GM23338 (cell line): Measurements from ENCODE around the gene IKZF3.

Source experiments
- CREB1 ChIP-seq: fragments of 250-450 bp; sonication (Bioruptor Pico); IDR thresholded peaks from 2 replicates; pipeline ENCODE4 v1.5.0; 2020; ENCODE audit warnings: low read depth, mild to moderate bottlenecking, moderate library complexity
- ETS1 ChIP-seq: IDR thresholded peaks from 2 replicates; pipeline ENCODE4 v1.6.1; 2016; ENCODE audit warnings: antibody characterized with exemption
- EZH2 ChIP-seq: fragments of 200-600 bp; sonication (generic); IDR thresholded peaks from one replicate; pipeline ENCODE4 v1.8.0; 2017; ENCODE audit warnings: antibody characterized with exemption, mild to moderate bottlenecking, low read depth; ENCODE audit not compliant: unreplicated experiment
- EZH2phosphoT487 ChIP-seq: fragments of 200-600 bp; sonication (generic); IDR thresholded peaks from one replicate; pipeline ENCODE4 v1.8.1; 2018; ENCODE audit warnings: antibody characterized with exemption; ENCODE audit not compliant: unreplicated experiment
- JUNB ChIP-seq: IDR thresholded peaks from one replicate; pipeline ENCODE4 v1.6.1; 2016; ENCODE audit warnings: antibody characterized with exemption; ENCODE audit not compliant: unreplicated experiment
- NANOG ChIP-seq: IDR thresholded peaks from 2 replicates; pipeline ENCODE4 v1.6.1; 2016; ENCODE audit warnings: antibody characterized with exemption, borderline replicate concordance
- POLR2AphosphoS5 ChIP-seq: IDR thresholded peaks from 2 replicates; pipeline ENCODE4 v1.6.1; 2016; ENCODE audit warnings: antibody characterized with exemption, low read depth
- STAT1 ChIP-seq: IDR thresholded peaks from one replicate; pipeline ENCODE4 v1.6.1; 2016; ENCODE audit warnings: antibody characterized with exemption; ENCODE audit not compliant: unreplicated experiment
- ZNF331 ChIP-seq: fragments of 250-450 bp; sonication (Bioruptor Pico); IDR thresholded peaks from 2 replicates; pipeline ENCODE4 v1.5.0; 2020; ENCODE audit warnings: low read depth, mild to moderate bottlenecking, moderate library complexity
- TF ChIP-seq, protein P1 (sequence below), 2 experiments: fragments of 200-600 bp in 1 of 2; sonication (generic) in 1 of 2; conservative IDR thresholded peaks; 2 replicates each; pipeline versions ENCODE4 v1.5.1 to v1.6.1; 2016 to 2017; ENCODE audit warnings: antibody characterized with exemption in 2 of 2, low read depth in 2 of 2, mild to moderate bottlenecking in 2 of 2, moderate library complexity in 1 of 2
- TF ChIP-seq, protein P2 (sequence below): IDR thresholded peaks from one replicate; pipeline ENCODE4 v1.6.1; 2018; ENCODE audit warnings: antibody characterized with exemption; ENCODE audit not compliant: unreplicated experiment

GRCh38 chr17:39861235-39861634 lies 2.9 kb downstream of the IKZF3 start:
- TF ChIP-seq EZH2 (no peak), STAT1 (no peak), EZH2phosphoT487 (no peak), ETS1 (no peak), NANOG (no peak), POLR2AphosphoS5 (no peak), JUNB (no peak), CREB1 (CRISPR knock-in tag) (no peak), ZNF331 (no peak)
- TF ChIP-seq, protein P1, sequence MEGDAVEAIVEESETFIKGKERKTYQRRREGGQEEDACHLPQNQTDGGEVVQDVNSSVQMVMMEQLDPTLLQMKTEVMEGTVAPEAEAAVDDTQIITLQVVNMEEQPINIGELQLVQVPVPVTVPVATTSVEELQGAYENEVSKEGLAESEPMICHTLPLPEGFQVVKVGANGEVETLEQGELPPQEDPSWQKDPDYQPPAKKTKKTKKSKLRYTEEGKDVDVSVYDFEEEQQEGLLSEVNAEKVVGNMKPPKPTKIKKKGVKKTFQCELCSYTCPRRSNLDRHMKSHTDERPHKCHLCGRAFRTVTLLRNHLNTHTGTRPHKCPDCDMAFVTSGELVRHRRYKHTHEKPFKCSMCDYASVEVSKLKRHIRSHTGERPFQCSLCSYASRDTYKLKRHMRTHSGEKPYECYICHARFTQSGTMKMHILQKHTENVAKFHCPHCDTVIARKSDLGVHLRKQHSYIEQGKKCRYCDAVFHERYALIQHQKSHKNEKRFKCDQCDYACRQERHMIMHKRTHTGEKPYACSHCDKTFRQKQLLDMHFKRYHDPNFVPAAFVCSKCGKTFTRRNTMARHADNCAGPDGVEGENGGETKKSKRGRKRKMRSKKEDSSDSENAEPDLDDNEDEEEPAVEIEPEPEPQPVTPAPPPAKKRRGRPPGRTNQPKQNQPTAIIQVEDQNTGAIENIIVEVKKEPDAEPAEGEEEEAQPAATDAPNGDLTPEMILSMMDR (conservative IDR thresholded peaks at IDR 0.05; ENCODE audit: low read depth in 2 of 2), result no peak
- TF ChIP-seq, protein P2, sequence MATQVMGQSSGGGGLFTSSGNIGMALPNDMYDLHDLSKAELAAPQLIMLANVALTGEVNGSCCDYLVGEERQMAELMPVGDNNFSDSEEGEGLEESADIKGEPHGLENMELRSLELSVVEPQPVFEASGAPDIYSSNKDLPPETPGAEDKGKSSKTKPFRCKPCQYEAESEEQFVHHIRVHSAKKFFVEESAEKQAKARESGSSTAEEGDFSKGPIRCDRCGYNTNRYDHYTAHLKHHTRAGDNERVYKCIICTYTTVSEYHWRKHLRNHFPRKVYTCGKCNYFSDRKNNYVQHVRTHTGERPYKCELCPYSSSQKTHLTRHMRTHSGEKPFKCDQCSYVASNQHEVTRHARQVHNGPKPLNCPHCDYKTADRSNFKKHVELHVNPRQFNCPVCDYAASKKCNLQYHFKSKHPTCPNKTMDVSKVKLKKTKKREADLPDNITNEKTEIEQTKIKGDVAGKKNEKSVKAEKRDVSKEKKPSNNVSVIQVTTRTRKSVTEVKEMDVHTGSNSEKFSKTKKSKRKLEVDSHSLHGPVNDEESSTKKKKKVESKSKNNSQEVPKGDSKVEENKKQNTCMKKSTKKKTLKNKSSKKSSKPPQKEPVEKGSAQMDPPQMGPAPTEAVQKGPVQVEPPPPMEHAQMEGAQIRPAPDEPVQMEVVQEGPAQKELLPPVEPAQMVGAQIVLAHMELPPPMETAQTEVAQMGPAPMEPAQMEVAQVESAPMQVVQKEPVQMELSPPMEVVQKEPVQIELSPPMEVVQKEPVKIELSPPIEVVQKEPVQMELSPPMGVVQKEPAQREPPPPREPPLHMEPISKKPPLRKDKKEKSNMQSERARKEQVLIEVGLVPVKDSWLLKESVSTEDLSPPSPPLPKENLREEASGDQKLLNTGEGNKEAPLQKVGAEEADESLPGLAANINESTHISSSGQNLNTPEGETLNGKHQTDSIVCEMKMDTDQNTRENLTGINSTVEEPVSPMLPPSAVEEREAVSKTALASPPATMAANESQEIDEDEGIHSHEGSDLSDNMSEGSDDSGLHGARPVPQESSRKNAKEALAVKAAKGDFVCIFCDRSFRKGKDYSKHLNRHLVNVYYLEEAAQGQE, result no peak
